Natural killer cell (primary cell): ENCODE results near the gene INSIG1. TPM values are rescaled to one million over a fixed set of nuclear protein-coding genes. Genes with fewer than 3 reads are reported as not detected.

Source experiments
- ATAC-seq, 3 donors: fragments of 150-1000 bp in 2 of 3; fragments of 200-7000 bp in 1 of 3; cut with Tn5 transposase; 1 replicate in 1 of 3; 2 replicates in 2 of 3; pipeline ENCODE4 v1.10.0; 2021; ENCODE audit warnings: mild to moderate bottlenecking in 2 of 3, moderate library complexity in 2 of 3
- DNase-seq, 2 donors: peaks; one replicate each; pipeline versions ENCODE4 v3.0.0 to v3.0.0-alpha.2; 2013 to 2021; ENCODE audit warnings: mixed read lengths in 1 of 2
- H3K27ac ChIP-seq: one replicate; pipeline ENCODE4 v1.5.1; 2013; ENCODE audit warnings: mild to moderate bottlenecking, low read length
- H3K27me3 ChIP-seq: one replicate; pipeline ENCODE4 v1.6.1; 2013; ENCODE audit warnings: low read length; ENCODE audit not compliant: control insufficient read depth, insufficient read depth
- H3K36me3 ChIP-seq: one replicate; pipeline ENCODE4 v1.6.1; 2013; ENCODE audit warnings: low read length; ENCODE audit not compliant: control insufficient read depth, insufficient read depth
- H3K4me1 ChIP-seq: one replicate; pipeline ENCODE4 v1.6.1; 2013; ENCODE audit warnings: low read length; ENCODE audit not compliant: control insufficient read depth, insufficient read depth
- H3K4me3 ChIP-seq: one replicate; pipeline ENCODE4 v1.5.1; 2013; ENCODE audit warnings: low read length
- H3K9me3 ChIP-seq: one replicate; pipeline ENCODE4 v1.6.1; 2013; ENCODE audit warnings: low read length; ENCODE audit not compliant: control insufficient read depth, insufficient read depth
- H3K27ac Mint-ChIP-seq, 2 donors: one replicate each; pipeline ENCODE4 v1.8.0; 2022; ENCODE audit warnings: mild to moderate bottlenecking in 2 of 2, mixed read lengths in 2 of 2, moderate library complexity in 1 of 2
- H3K27me3 Mint-ChIP-seq, 2 donors: one replicate each; pipeline ENCODE4 v1.8.0; 2022; ENCODE audit warnings: low read depth in 2 of 2, mixed read lengths in 2 of 2
- H3K36me3 Mint-ChIP-seq: one replicate; pipeline ENCODE4 v1.8.0; 2022; ENCODE audit warnings: mixed read lengths
- H3K4me1 Mint-ChIP-seq, 2 donors: one replicate each; pipeline ENCODE4 v1.8.0; 2022; ENCODE audit warnings: mixed read lengths in 2 of 2
- H3K4me3 Mint-ChIP-seq: one replicate; pipeline ENCODE4 v1.8.0; 2022; ENCODE audit warnings: mild to moderate bottlenecking, moderate library complexity, mixed read lengths
- H3K9me3 Mint-ChIP-seq, 2 donors: one replicate each; pipeline ENCODE4 v1.8.0; 2022; ENCODE audit warnings: mixed read lengths in 2 of 2
- WGBS: methylation state at CpG from one replicate; pipeline ENCODE4 v1.1.7; 2013; ENCODE audit warnings: missing lambda C conversion rate; ENCODE audit not compliant: insufficient coverage; 5-methylcytosine and 5-hydroxymethylcytosine counted together
- intact Hi-C: fragments of 100-400 bp; cut with micrococcal nuclease; formaldehyde crosslinking; loops from one replicate; pipeline ENCODE4 v1.14.2; 2022
- total RNA-seq, 4 donors: library from RNA; stranded (reverse); fragments of 120-200 nt in 1 of 4; gene quantifications; one replicate each; pipeline versions ENCODE4 v1.2.3 to v1.2.4, GENCODE V29; 2013 to 2022
- TF ChIP-seq, protein P1 (sequence below): fragments of 200-600 bp; IDR thresholded peaks from one replicate; pipeline ENCODE4 v1.8.0; 2022; ENCODE audit warnings: antibody characterized with exemption

Gene INSIG1
- total RNA-seq, 3 donors from 2014 or later (not counting 1 experiment from before 2014, with no cell fraction given): 66.7 to 115 (median 84.5) TPM

GRCh38 chr7:155285833-155286232, 11.8 kb upstream of the INSIG1 start:
- H3K4me3 Mint-ChIP-seq: no peak overlapping the region
- H3K4me3 ChIP-seq: no peak overlapping the region
- peak overlapping the region in 1 of 2 donors; percentile 33 for H3K27ac Mint-ChIP-seq
- no peaks in the 10 kb centered on the region for H3K36me3 Mint-ChIP-seq
- no peaks in the 10 kb centered on the region for H3K9me3 ChIP-seq
- no peaks in the 10 kb centered on the region for H3K27me3 ChIP-seq
- ATAC-seq (no peak), DNase-seq (no peak)
- WGBS: 75% methylated on average over 7 of the region's 11 CpGs
- peaks cover 13% of the 10 kb centered on the region for H3K4me1 ChIP-seq
- H3K27me3 Mint-ChIP-seq: peaks cover 4 to 21% of the 10 kb centered on the region in 2 donors
- intact Hi-C loops: no loop called here
- H3K27ac ChIP-seq: no peak overlapping the region
- peaks cover 0 to 11% of the 10 kb centered on the region in 2 donors for H3K4me1 Mint-ChIP-seq
- H3K36me3 ChIP-seq: no peaks in the 10 kb centered on the region
- no peaks in the 10 kb centered on the region for H3K9me3 Mint-ChIP-seq
- TF ChIP-seq, protein P1, sequence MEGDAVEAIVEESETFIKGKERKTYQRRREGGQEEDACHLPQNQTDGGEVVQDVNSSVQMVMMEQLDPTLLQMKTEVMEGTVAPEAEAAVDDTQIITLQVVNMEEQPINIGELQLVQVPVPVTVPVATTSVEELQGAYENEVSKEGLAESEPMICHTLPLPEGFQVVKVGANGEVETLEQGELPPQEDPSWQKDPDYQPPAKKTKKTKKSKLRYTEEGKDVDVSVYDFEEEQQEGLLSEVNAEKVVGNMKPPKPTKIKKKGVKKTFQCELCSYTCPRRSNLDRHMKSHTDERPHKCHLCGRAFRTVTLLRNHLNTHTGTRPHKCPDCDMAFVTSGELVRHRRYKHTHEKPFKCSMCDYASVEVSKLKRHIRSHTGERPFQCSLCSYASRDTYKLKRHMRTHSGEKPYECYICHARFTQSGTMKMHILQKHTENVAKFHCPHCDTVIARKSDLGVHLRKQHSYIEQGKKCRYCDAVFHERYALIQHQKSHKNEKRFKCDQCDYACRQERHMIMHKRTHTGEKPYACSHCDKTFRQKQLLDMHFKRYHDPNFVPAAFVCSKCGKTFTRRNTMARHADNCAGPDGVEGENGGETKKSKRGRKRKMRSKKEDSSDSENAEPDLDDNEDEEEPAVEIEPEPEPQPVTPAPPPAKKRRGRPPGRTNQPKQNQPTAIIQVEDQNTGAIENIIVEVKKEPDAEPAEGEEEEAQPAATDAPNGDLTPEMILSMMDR: no peak

- Histone ChIP-seq H3K27me3 (no peaks in the 10 kb centered on the region), H3K36me3 (no peaks in the 10 kb centered on the region), H3K4me3 (no peak overlapping the region), H3K27ac (no peak overlapping the region), H3K9me3 (no peaks in the 10 kb centered on the region), H3K4me1 (peaks cover 13% of the 10 kb centered on the region)
- peaks cover 0 to 11% of the 10 kb centered on the region in 2 donors for H3K4me1 Mint-ChIP-seq
- peaks cover 0 to 19% of the 10 kb centered on the region in 2 donors for H3K27me3 Mint-ChIP-seq
- H3K9me3 Mint-ChIP-seq: no peaks in the 10 kb centered on the region
- no peak overlapping the region for H3K4me3 Mint-ChIP-seq
- 64% methylated on average over 8 of the region's 8 CpGs for WGBS
- intact Hi-C loops: no loop called here
- TF ChIP-seq, protein P1: no peak
- no peak for ATAC-seq
- H3K27ac Mint-ChIP-seq: peak overlapping the region in 1 of 2 donors; percentile 33
- no peak for DNase-seq
- H3K36me3 Mint-ChIP-seq: no peaks in the 10 kb centered on the region
Observed at GRCh38 chr7:155286686-155287085, 11.0 kb upstream of the INSIG1 start.

- TF ChIP-seq, protein P1: no peak
- Mint-ChIP-seq H3K27ac (peak overlapping the region in 1 of 2 donors; percentile 33), H3K4me3 (no peak overlapping the region), H3K4me1 (peaks cover 0 to 11% of the 10 kb centered on the region in 2 donors), H3K36me3 (no peaks in the 10 kb centered on the region), H3K9me3 (no peaks in the 10 kb centered on the region), H3K27me3 (peaks cover 0 to 19% of the 10 kb centered on the region in 2 donors)
- no peak for ATAC-seq
- intact Hi-C loops: no loop called here
- Histone ChIP-seq H3K27ac (no peak overlapping the region), H3K36me3 (no peaks in the 10 kb centered on the region), H3K4me1 (peaks cover 13% of the 10 kb centered on the region), H3K4me3 (no peak overlapping the region), H3K27me3 (no peaks in the 10 kb centered on the region), H3K9me3 (no peaks in the 10 kb centered on the region)
- WGBS: 67% methylated on average over 26 of the region's 26 CpGs
- no peak for DNase-seq
Observed at GRCh38 chr7:155287284-155287935, 10.3 kb upstream of the INSIG1 start.

DNA sequence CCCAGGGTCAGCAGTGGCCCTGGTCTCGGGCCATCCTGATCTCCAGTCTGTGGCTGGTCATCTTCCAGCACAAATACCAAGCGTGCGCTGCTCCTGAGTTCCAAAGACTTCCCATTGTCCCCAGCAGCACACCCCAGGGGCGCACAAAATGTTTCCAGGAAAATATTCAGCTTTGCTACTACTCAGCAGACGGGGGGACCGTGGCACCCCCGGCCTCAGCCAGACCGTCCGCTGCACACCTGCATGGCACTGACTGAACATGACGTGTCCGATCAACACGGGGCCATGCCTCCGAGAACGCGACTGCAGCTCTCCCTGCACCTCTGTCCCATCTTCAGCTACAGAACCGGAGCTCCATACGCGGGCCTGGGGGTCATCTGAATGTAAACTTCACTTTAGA, 9.6 kb upstream of the INSIG1 start:
- H3K36me3 ChIP-seq: no peaks in the 10 kb centered on the region
- H3K36me3 Mint-ChIP-seq: no peaks in the 10 kb centered on the region
- DNase-seq (no peak), ATAC-seq (no peak)
- H3K4me1 Mint-ChIP-seq: peaks cover 0 to 16% of the 10 kb centered on the region in 2 donors
- intact Hi-C loops: no loop called here
- no peaks in the 10 kb centered on the region for H3K9me3 ChIP-seq
- H3K9me3 Mint-ChIP-seq: no peaks in the 10 kb centered on the region
- no peak overlapping the region for H3K27ac ChIP-seq
- no peaks in the 10 kb centered on the region for H3K27me3 ChIP-seq
- H3K27ac Mint-ChIP-seq: no peak overlapping the region
- 97% methylated on average over 18 of the region's 18 CpGs for WGBS
- peaks cover 0 to 15% of the 10 kb centered on the region in 2 donors for H3K27me3 Mint-ChIP-seq
- no peak overlapping the region for H3K4me3 Mint-ChIP-seq
- H3K4me3 ChIP-seq: no peak overlapping the region
- H3K4me1 ChIP-seq: peaks cover 13% of the 10 kb centered on the region
- TF ChIP-seq, protein P1: no peak
